MM.1S (cell line): ENCODE results near the gene TTC7B.

Source experiments
- DNase-seq: peaks from one replicate; pipeline ENCODE4 v3.0.0-alpha.2; 2015
- H2AFZ ChIP-seq: fragments of 300-600 bp; sonication (generic); 2 replicates; pipeline ENCODE4 v1.6.0; 2016; ENCODE audit warnings: antibody characterized with exemption, low read length
- H3F3A ChIP-seq: fragments of 300-600 bp; sonication (generic); 2 replicates; pipeline ENCODE4 v1.6.1; 2016; ENCODE audit warnings: mild to moderate bottlenecking, antibody characterized with exemption, low read length, moderate library complexity, mixed read lengths; ENCODE audit not compliant: insufficient read depth
- H3K27ac ChIP-seq: fragments of 300-600 bp; sonication (generic); 2 replicates; pipeline ENCODE4 v1.5.1; 2016; ENCODE audit warnings: mild to moderate bottlenecking, low read length
- H3K27me3 ChIP-seq: fragments of 300-600 bp; sonication (generic); replicated peaks from 2 replicates; pipeline ENCODE4 v1.6.0; 2016; ENCODE audit warnings: low read length; ENCODE audit not compliant: insufficient read depth
- H3K36me3 ChIP-seq: fragments of 300-600 bp; sonication (generic); replicated peaks from 2 replicates; pipeline ENCODE4 v1.6.1; 2016; ENCODE audit warnings: mild to moderate bottlenecking, low read length, mixed read lengths; ENCODE audit not compliant: insufficient read depth
- H3K4me1 ChIP-seq: fragments of 300-600 bp; sonication (generic); 2 replicates; pipeline ENCODE4 v1.6.1; 2016; ENCODE audit warnings: low read length, mixed read lengths
- H3K4me2 ChIP-seq: fragments of 300-600 bp; sonication (generic); 2 replicates; pipeline ENCODE4 v1.6.0; 2016; ENCODE audit warnings: low read depth, low read length
- H3K4me3 ChIP-seq: fragments of 300-600 bp; sonication (generic); 2 replicates; pipeline ENCODE4 v1.5.1; 2016; ENCODE audit warnings: low read length, mixed read lengths
- H3K79me2 ChIP-seq: fragments of 300-600 bp; sonication (generic); 2 replicates; pipeline ENCODE4 v1.6.1; 2016; ENCODE audit warnings: mixed run types, low read length, mixed read lengths
- H3K9ac ChIP-seq: fragments of 300-600 bp; sonication (generic); 2 replicates; pipeline ENCODE4 v1.6.1; 2016; ENCODE audit warnings: low read length, mixed read lengths
- H3K9me2 ChIP-seq: fragments of 300-600 bp; sonication (generic); replicated peaks from 2 replicates; pipeline ENCODE4 v1.6.1; 2016; ENCODE audit warnings: mild to moderate bottlenecking, low read length, mixed read lengths; ENCODE audit not compliant: insufficient read depth
- H3K9me3 ChIP-seq: fragments of 300-600 bp; sonication (generic); replicated peaks from 2 replicates; pipeline ENCODE4 v1.6.1; 2016; ENCODE audit warnings: mild to moderate bottlenecking, low read length, mixed read lengths; ENCODE audit not compliant: insufficient read depth
- H4K20me1 ChIP-seq: fragments of 300-600 bp; sonication (generic); 2 replicates; pipeline ENCODE4 v1.6.1; 2016; ENCODE audit warnings: mild to moderate bottlenecking, low read length, moderate library complexity, mixed read lengths; ENCODE audit not compliant: insufficient read depth
- EZH2 ChIP-seq: fragments of 300-600 bp; sonication (generic); optimal IDR thresholded peaks from 2 replicates; pipeline ENCODE3; 2017; ENCODE audit warnings: low read depth, mild to moderate bottlenecking, antibody characterized with exemption, low read length, mixed read lengths
- EZH2phosphoT487 ChIP-seq: fragments of 300-600 bp; sonication (generic); IDR thresholded peaks from 2 replicates; pipeline ENCODE4 v1.6.1; 2018; ENCODE audit warnings: antibody characterized with exemption, low read length
- TF ChIP-seq, protein P1 (sequence below): fragments of 300-600 bp; sonication (generic); IDR thresholded peaks from 2 replicates; pipeline ENCODE4 v1.5.1; 2016; ENCODE audit warnings: antibody characterized with exemption, low read length, mixed read lengths

Gene TTC7B

DNA sequence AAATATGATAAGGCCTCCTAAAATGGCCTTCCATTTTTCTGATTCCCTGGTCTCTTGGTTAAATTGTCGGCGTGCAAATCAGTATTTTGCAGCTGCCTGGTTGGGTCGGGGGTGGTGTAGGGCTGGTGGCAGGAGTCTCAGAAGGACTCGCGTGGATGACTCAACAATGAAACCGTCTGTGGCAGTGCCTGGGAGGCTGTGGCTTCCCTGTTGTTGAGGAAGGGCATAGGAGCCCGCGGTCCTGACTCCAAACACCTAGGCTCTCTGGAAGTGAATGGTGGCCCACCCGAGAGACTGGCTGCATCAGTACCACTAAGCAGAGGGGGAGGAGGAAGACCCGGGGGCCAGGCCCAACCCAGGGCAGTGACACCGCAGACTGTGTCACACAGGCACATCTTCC, 207.9 kb downstream of the TTC7B start:
- H3K9ac ChIP-seq: no peak overlapping the region
- H3K79me2 ChIP-seq: no peaks in the 10 kb centered on the region

DNA sequence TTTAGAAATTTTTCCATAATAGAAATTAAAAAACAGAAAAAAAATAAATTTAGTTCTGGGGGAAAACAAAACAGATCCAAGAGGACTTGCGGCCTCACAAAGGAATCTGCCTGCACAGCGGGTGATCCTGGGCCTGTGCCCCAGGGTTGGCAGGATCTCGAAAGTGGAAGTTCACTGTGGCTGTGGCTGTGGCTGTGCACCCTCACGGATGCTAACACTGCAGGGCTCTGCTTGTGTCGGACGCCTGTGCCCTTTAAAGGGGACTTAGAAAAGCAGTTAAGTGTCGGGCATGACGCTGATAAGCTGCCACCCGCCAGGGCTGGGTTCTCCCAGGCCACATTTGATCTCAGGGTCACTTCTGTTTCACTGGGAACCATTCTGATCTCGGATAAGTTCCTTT, 209.1 kb downstream of the TTC7B start:
- Histone ChIP-seq H2AFZ (no peak overlapping the region), H3F3A (no peaks in the 10 kb centered on the region), H3K4me3 (no peak overlapping the region), H3K4me1 (peaks cover 26% of the 10 kb centered on the region), H3K27ac (no peak overlapping the region), H3K9ac (no peak overlapping the region), H3K9me3 (no peaks in the 10 kb centered on the region), H4K20me1 (no peaks in the 10 kb centered on the region), H3K4me2 (no peak overlapping the region), H3K79me2 (no peaks in the 10 kb centered on the region), H3K9me2 (no peaks in the 10 kb centered on the region), H3K36me3 (no peaks in the 10 kb centered on the region), H3K27me3 (no peaks in the 10 kb centered on the region)
- TF ChIP-seq EZH2 (no peak), EZH2phosphoT487 (no peak)
- TF ChIP-seq, protein P1, sequence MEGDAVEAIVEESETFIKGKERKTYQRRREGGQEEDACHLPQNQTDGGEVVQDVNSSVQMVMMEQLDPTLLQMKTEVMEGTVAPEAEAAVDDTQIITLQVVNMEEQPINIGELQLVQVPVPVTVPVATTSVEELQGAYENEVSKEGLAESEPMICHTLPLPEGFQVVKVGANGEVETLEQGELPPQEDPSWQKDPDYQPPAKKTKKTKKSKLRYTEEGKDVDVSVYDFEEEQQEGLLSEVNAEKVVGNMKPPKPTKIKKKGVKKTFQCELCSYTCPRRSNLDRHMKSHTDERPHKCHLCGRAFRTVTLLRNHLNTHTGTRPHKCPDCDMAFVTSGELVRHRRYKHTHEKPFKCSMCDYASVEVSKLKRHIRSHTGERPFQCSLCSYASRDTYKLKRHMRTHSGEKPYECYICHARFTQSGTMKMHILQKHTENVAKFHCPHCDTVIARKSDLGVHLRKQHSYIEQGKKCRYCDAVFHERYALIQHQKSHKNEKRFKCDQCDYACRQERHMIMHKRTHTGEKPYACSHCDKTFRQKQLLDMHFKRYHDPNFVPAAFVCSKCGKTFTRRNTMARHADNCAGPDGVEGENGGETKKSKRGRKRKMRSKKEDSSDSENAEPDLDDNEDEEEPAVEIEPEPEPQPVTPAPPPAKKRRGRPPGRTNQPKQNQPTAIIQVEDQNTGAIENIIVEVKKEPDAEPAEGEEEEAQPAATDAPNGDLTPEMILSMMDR: no peak
- DNase-seq: no peak

More for the DNA sequence above, 207.9 kb downstream of the TTC7B start:
- H3K9me2 ChIP-seq: no peaks in the 10 kb centered on the region
- TF ChIP-seq EZH2 (no peak), EZH2phosphoT487 (no peak)
- TF ChIP-seq, protein P1: no peak
- peak overlapping the region; percentile 49 for H3K4me2 ChIP-seq
- H3K9me3 ChIP-seq: no peaks in the 10 kb centered on the region
- no peak overlapping the region for H3K4me3 ChIP-seq
- no peaks in the 10 kb centered on the region for H3K36me3 ChIP-seq
- no peak for DNase-seq
- H3K27ac ChIP-seq: no peak overlapping the region; the same call in 1 of the 2 replicates
- H2AFZ ChIP-seq: no peak overlapping the region
- no peaks in the 10 kb centered on the region for H4K20me1 ChIP-seq
- no peaks in the 10 kb centered on the region for H3K27me3 ChIP-seq
- peaks cover 26% of the 10 kb centered on the region for H3K4me1 ChIP-seq
- no peaks in the 10 kb centered on the region for H3F3A ChIP-seq

DNA sequence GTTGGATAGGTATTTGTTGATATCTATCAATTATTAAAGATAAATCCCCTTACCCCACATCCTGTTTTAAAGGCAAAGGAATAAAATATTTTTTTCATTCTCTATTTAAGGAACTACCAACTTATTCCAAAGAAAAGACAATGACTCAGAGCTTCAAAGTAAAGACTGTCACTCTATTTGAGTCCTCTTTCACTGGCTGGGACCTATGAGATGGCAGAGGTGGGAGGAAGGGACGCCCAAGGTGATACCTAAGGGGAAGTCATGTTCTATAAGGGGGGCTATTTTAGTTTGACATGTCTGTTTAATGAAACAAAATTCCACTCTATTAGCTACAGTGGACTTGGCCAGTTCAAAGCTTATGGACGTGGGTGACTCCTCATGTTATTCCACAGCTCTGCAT, 209.8 kb downstream of the TTC7B start:
- H3K27ac ChIP-seq: no peak overlapping the region
- no peaks in the 10 kb centered on the region for H4K20me1 ChIP-seq
- H3K4me2 ChIP-seq: no peak overlapping the region
- no peak for TF ChIP-seq EZH2phosphoT487
- no peak for TF ChIP-seq EZH2
- TF ChIP-seq, protein P1: no peak
- no peaks in the 10 kb centered on the region for H3K9me2 ChIP-seq
- no peak overlapping the region for H2AFZ ChIP-seq
- H3K4me1 ChIP-seq: peaks cover 26% of the 10 kb centered on the region
- H3K9ac ChIP-seq: no peak overlapping the region
- no peak overlapping the region for H3K4me3 ChIP-seq
- H3F3A ChIP-seq: no peaks in the 10 kb centered on the region
- DNase-seq: no peak
- no peaks in the 10 kb centered on the region for H3K9me3 ChIP-seq
- H3K79me2 ChIP-seq: no peaks in the 10 kb centered on the region
- no peaks in the 10 kb centered on the region for H3K36me3 ChIP-seq
- no peaks in the 10 kb centered on the region for H3K27me3 ChIP-seq

DNA sequence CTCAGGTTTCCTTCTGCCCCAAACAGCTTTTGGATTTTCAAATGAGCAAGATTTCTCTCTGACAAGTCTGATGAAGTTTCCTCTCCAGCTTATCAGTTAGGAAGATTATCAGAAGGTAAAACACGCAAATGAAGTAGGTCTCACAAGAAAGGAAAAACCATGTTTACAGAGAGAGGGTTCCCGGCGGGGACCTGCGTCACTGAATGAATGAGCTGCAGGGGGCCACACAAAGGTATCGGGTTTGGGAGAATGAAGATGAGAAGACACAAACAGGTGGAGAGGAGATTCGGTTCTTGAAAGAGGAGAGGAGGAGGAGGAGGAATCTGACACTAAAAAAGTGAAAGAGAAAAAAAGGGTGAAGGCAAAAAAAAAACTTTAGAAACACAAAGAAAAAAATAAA, 210.8 kb downstream of the TTC7B start:
- TF ChIP-seq EZH2phosphoT487 (no peak), EZH2 (no peak)
- TF ChIP-seq, protein P1: no peak
- Histone ChIP-seq H3K27me3 (no peaks in the 10 kb centered on the region), H3K79me2 (no peaks in the 10 kb centered on the region), H3K27ac (no peak overlapping the region), H3K4me1 (peaks cover 23% of the 10 kb centered on the region), H3F3A (no peaks in the 10 kb centered on the region), H2AFZ (no peak overlapping the region), H3K4me3 (no peak overlapping the region), H4K20me1 (no peaks in the 10 kb centered on the region), H3K36me3 (no peaks in the 10 kb centered on the region), H3K9me3 (no peaks in the 10 kb centered on the region), H3K9me2 (no peaks in the 10 kb centered on the region), H3K4me2 (no peak overlapping the region), H3K9ac (no peak overlapping the region)
- no peak for DNase-seq
